PC-9 (cell line): ENCODE measurements around the gene NPC2.

Experiments used
- CTCF ChIP-seq: fragments of 200-600 bp; sonication (generic); conservative IDR thresholded peaks from 2 replicates; pipeline ENCODE4 v1.6.1; 2017; ENCODE audit warnings: mixed run types, antibody characterized with exemption, mild to moderate bottlenecking, moderate library complexity
- EZH2 ChIP-seq: fragments of 200-600 bp; sonication (generic); IDR thresholded peaks from 2 replicates; pipeline ENCODE4 v1.8.0; 2017; ENCODE audit warnings: antibody characterized with exemption, low read depth

GRCh38 chr14:74538411-74539391 lies 45.6 kb upstream of the NPC2 start:
- TF ChIP-seq CTCF = no peak
- no peak for TF ChIP-seq EZH2
